Activated CD8-positive, alpha-beta memory T cell treated with anti-CD3 and anti-CD28 coated beads, Interleukin-2, amount 50 U/mL, for 24 hours (primary cell): Measurements from ENCODE around the gene RNF207.

Experiments used
- DNase-seq: peaks from one replicate; pipeline ENCODE4 v3.0.0-alpha.2; 2020; ENCODE audit errors: extremely low read depth

The RNF207 gene

GRCh38 chr1:6269720-6270400 is 63.9 kb downstream of the RNF207 start:
- DNase-seq = no peak

- no peak for DNase-seq
Measured at GRCh38 chr1:6270401-6270800, 64.5 kb downstream of the RNF207 start.
